ENCODE data around the gene PPP6R3. TPM values are rescaled to one million over a fixed set of nuclear protein-coding genes. Genes with fewer than 3 reads are reported as not detected.

Gene PPP6R3
- total RNA-seq, 1 experiment from 2014 or later, result 163 TPM

DNA sequence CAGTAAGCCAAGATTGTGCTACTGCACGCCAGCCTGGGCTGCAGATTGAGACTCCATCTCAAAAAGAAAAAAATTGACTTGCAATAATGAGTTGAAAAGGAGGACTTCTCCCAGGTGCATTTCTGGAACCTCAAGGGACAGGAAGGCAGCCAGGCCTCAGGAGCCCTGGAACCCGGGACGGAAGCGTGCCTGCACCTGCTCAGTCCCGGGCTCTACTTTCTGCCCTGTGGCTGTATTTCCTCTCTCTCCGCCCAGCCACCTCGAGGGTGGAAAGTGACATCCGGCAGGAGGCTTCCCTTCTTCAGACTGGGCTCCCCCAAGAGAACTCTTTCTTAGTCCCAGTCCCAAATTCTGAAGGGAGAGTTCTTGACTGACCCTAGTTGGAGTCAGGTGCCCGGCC lies 203.6 kb downstream of the PPP6R3 start:
- BruUV-seq (replicated peaks), result no TSS peak
- ATAC-seq, result no peak
- H3K36me3 ChIP-seq (ENCODE audit: control insufficient read depth, insufficient read depth, low read length), result no peaks in the 10 kb centered on the region; the same call in 1 of the 2 replicates
- intact Hi-C loops (cut with micrococcal nuclease; ENCODE audit: unreplicated experiment) (no loop called here), in situ Hi-C loops (cut with HindIII; ENCODE audit: low pct_unique_long_range_greater_than_20kb, low sequenced_read_pairs) (no loop called here)
- no peak overlapping the region for H3K4me3 ChIP-seq (ENCODE audit: low read depth in 2 of 2, low read length in 2 of 2)
- no peaks in the 10 kb centered on the region for H3K27me3 ChIP-seq (ENCODE audit: control insufficient read depth, insufficient read depth, low read length)
- TF ChIP-seq TCF7L2 (IDR thresholded peaks at IDR 0.05; ENCODE audit: low read depth, low read length) (no peak), POLR2AphosphoS5 (IDR thresholded peaks at IDR 0.05; ENCODE audit: low read depth, low read length) (no peak), SIN3A (IDR thresholded peaks at IDR 0.05; ENCODE audit: borderline replicate concordance, insufficient read depth, low read depth, low read length) (no peak)
- TF ChIP-seq, protein P1, sequence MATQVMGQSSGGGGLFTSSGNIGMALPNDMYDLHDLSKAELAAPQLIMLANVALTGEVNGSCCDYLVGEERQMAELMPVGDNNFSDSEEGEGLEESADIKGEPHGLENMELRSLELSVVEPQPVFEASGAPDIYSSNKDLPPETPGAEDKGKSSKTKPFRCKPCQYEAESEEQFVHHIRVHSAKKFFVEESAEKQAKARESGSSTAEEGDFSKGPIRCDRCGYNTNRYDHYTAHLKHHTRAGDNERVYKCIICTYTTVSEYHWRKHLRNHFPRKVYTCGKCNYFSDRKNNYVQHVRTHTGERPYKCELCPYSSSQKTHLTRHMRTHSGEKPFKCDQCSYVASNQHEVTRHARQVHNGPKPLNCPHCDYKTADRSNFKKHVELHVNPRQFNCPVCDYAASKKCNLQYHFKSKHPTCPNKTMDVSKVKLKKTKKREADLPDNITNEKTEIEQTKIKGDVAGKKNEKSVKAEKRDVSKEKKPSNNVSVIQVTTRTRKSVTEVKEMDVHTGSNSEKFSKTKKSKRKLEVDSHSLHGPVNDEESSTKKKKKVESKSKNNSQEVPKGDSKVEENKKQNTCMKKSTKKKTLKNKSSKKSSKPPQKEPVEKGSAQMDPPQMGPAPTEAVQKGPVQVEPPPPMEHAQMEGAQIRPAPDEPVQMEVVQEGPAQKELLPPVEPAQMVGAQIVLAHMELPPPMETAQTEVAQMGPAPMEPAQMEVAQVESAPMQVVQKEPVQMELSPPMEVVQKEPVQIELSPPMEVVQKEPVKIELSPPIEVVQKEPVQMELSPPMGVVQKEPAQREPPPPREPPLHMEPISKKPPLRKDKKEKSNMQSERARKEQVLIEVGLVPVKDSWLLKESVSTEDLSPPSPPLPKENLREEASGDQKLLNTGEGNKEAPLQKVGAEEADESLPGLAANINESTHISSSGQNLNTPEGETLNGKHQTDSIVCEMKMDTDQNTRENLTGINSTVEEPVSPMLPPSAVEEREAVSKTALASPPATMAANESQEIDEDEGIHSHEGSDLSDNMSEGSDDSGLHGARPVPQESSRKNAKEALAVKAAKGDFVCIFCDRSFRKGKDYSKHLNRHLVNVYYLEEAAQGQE (IDR thresholded peaks at IDR 0.05; ENCODE audit: insufficient read depth in 1 of 2, low read depth in 2 of 2, low read length in 1 of 2), result no peak
- TF ChIP-seq, protein P2, sequence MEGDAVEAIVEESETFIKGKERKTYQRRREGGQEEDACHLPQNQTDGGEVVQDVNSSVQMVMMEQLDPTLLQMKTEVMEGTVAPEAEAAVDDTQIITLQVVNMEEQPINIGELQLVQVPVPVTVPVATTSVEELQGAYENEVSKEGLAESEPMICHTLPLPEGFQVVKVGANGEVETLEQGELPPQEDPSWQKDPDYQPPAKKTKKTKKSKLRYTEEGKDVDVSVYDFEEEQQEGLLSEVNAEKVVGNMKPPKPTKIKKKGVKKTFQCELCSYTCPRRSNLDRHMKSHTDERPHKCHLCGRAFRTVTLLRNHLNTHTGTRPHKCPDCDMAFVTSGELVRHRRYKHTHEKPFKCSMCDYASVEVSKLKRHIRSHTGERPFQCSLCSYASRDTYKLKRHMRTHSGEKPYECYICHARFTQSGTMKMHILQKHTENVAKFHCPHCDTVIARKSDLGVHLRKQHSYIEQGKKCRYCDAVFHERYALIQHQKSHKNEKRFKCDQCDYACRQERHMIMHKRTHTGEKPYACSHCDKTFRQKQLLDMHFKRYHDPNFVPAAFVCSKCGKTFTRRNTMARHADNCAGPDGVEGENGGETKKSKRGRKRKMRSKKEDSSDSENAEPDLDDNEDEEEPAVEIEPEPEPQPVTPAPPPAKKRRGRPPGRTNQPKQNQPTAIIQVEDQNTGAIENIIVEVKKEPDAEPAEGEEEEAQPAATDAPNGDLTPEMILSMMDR (IDR thresholded peaks at IDR 0.05), result no peak
- H3K4me1 ChIP-seq (ENCODE audit: control insufficient read depth, insufficient read depth, low read length), result no peaks in the 10 kb centered on the region
- H3K27ac ChIP-seq (ENCODE audit: low read length), result no peak overlapping the region
- ChIA-PET CTCF (no interaction called here), POLR2A (no interaction called here)
- no peaks in the 10 kb centered on the region for H3K9me3 ChIP-seq (ENCODE audit: control insufficient read depth, insufficient read depth, low read depth, low read length)
- no peak for DNase-seq (ENCODE audit: low read depth, low spot score)

DNA sequence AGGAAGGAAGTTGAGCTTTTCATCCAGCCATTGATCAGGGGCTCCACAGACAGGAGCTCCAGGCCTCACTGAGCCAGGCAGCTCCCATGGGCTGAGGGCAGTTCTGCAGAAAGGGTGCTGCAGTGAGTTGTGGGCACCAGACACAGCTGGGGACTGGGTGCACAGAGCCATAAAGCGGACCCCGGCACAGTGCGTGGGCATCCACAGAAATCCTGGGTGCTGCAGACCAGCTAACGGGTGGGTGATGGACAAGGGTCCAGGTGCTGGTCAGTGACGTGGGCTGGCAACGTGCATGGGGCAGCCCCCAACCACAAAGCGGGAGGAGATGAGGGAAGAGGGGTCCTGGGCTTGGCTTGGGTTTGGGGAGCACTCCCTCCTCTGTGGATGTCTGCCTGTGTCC lies 204.4 kb downstream of the PPP6R3 start:
- Histone ChIP-seq H3K9me3 (ENCODE audit: control insufficient read depth, insufficient read depth, low read depth, low read length) (no peaks in the 10 kb centered on the region), H3K27me3 (ENCODE audit: control insufficient read depth, insufficient read depth, low read length) (no peaks in the 10 kb centered on the region), H3K27ac (ENCODE audit: low read length) (no peak overlapping the region), H3K4me3 (ENCODE audit: low read depth in 2 of 2, low read length in 2 of 2) (no peak overlapping the region), H3K4me1 (ENCODE audit: control insufficient read depth, insufficient read depth, low read length) (no peaks in the 10 kb centered on the region), H3K36me3 (ENCODE audit: control insufficient read depth, insufficient read depth, low read length) (no peaks in the 10 kb centered on the region; the same call in 1 of the 2 replicates)
- TF ChIP-seq, protein P1 (IDR thresholded peaks at IDR 0.05; ENCODE audit: insufficient read depth in 1 of 2, low read depth in 2 of 2, low read length in 1 of 2), result no peak
- no peak for TF ChIP-seq POLR2AphosphoS5 (IDR thresholded peaks at IDR 0.05; ENCODE audit: low read depth, low read length)
- TF ChIP-seq, protein P2 (IDR thresholded peaks at IDR 0.05), result no peak
- no peak for TF ChIP-seq TCF7L2 (IDR thresholded peaks at IDR 0.05; ENCODE audit: low read depth, low read length)
- no peak for TF ChIP-seq SIN3A (IDR thresholded peaks at IDR 0.05; ENCODE audit: borderline replicate concordance, insufficient read depth, low read depth, low read length)
- ATAC-seq (no peak), DNase-seq (ENCODE audit: low read depth, low spot score) (no peak)
- ChIA-PET POLR2A (no interaction called here), CTCF (no interaction called here)
- in situ Hi-C loops (cut with HindIII; ENCODE audit: low pct_unique_long_range_greater_than_20kb, low sequenced_read_pairs) (no loop called here), intact Hi-C loops (cut with micrococcal nuclease; ENCODE audit: unreplicated experiment) (no loop called here)
- no TSS peak for BruUV-seq (replicated peaks)

Other genes with a start within 250 kb of the PPP6R3 start
- 48.6 TPM for gene KMT5B, start 247.5 kb upstream of the PPP6R3 start, total RNA-seq (2021; ENCODE audit: unreplicated experiment)
- gene C11orf24, start 188.8 kb upstream of the PPP6R3 start, total RNA-seq (2021; ENCODE audit: unreplicated experiment), result 53.1 TPM
- gene LRP5, start 148.2 kb upstream of the PPP6R3 start, total RNA-seq (2021; ENCODE audit: unreplicated experiment), result 171 TPM
- 16.5 TPM for gene GAL, start 223.8 kb downstream of the PPP6R3 start, total RNA-seq (2021; ENCODE audit: unreplicated experiment)

Data from Panc1 (cell line).